Eye (tissue), 1 donor: ENCODE results near the gene DTL.

Experiments
- DNase-seq: peaks from one replicate; pipeline ENCODE4 v3.0.0-alpha.2; 2015

Gene DTL

GRCh38 chr1:212091438-212092121, 56.0 kb downstream of the DTL start:
- DNase-seq, result no peak

- no peak for DNase-seq
Measured at GRCh38 chr1:212097360-212097759, 61.8 kb downstream of the DTL start.

GRCh38 chr1:212098310-212098709, 62.8 kb downstream of the DTL start:
- DNase-seq, result no peak

GRCh38 chr1:212098771-212099170, 63.2 kb downstream of the DTL start:
- no peak for DNase-seq

GRCh38 chr1:212101251-212101650, 65.7 kb downstream of the DTL start:
- DNase-seq, result no peak

- DNase-seq, result no peak
Measured at GRCh38 chr1:212101735-212102134, 66.2 kb downstream of the DTL start.

- DNase-seq, result peak; percentile 46
Measured at GRCh38 chr1:212104586-212105325, 69.2 kb downstream of the DTL start.

- no peak for DNase-seq
Measured at GRCh38 chr1:212106286-212106792, 70.8 kb downstream of the DTL start.

GRCh38 chr1:212107481-212107880, 71.9 kb downstream of the DTL start:
- no peak for DNase-seq

GRCh38 chr1:212108187-212108586, 72.6 kb downstream of the DTL start:
- no peak for DNase-seq

GRCh38 chr1:212108981-212109380, 73.4 kb downstream of the DTL start:
- no peak for DNase-seq

GRCh38 chr1:212109728-212110127, 74.2 kb downstream of the DTL start:
- DNase-seq, result no peak

- peak; percentile 46 for DNase-seq
Measured at GRCh38 chr1:212110617-212111016, 75.1 kb downstream of the DTL start.

- no peak for DNase-seq
Measured at GRCh38 chr1:212111536-212111935, 76.0 kb downstream of the DTL start.

- no peak for DNase-seq
Measured at GRCh38 chr1:212113706-212114105, 78.2 kb downstream of the DTL start.

GRCh38 chr1:212118167-212118871, 82.8 kb downstream of the DTL start:
- DNase-seq, result no peak

- no peak for DNase-seq
Measured at GRCh38 chr1:212118872-212119260, 83.3 kb downstream of the DTL start.

GRCh38 chr1:212119397-212119837, 83.9 kb downstream of the DTL start:
- DNase-seq, result no peak

- DNase-seq, result no peak
Measured at GRCh38 chr1:212119863-212120262, 84.3 kb downstream of the DTL start.

GRCh38 chr1:212121779-212122178, 86.2 kb downstream of the DTL start:
- no peak for DNase-seq

GRCh38 chr1:212124690-212125582, 89.4 kb downstream of the DTL start:
- no peak for DNase-seq

GRCh38 chr1:212125654-212126053, 90.1 kb downstream of the DTL start:
- DNase-seq, result no peak

- peak; percentile 37 for DNase-seq
Measured at GRCh38 chr1:212127221-212127620, 91.7 kb downstream of the DTL start.
